ENCODE measurements around the gene RFTN1.

DNA sequence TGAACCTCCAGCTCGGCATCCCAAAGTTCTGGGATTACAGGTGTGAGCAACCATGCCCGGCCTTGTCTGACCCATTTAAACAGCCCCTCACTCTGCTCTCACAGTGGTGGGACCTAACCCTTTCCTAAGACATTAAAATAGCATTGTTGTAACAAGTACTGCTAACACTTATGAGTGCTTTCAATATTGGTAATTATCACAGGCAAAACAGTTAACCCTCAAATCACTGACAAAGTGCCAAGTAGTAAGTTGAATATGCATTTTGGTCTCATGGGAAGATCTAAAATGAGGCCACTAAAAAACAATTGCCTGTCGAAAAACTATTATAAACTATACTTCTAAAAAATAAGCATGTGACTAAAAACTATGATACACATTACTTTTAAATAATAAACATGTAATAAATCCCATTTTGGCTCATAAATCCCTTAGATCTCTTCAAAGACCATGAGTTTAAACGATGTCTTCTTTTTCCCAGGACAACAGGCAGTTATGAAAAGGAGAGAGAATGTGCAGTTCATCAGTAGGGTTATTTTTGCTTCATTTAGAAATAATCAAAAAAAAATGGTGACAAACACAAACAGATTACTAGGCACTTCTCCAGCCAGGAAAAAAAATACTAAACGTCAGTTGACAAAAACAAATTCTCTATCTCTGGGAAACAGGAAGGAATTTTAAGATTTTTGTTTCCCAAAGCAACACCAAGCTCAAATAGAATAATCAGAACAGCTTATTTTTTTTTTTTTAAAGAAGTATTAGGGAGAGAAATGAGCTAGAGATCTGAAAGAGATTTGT lies 95.4 kb downstream of the RFTN1 start:
- TF ChIP-seq, protein P1, sequence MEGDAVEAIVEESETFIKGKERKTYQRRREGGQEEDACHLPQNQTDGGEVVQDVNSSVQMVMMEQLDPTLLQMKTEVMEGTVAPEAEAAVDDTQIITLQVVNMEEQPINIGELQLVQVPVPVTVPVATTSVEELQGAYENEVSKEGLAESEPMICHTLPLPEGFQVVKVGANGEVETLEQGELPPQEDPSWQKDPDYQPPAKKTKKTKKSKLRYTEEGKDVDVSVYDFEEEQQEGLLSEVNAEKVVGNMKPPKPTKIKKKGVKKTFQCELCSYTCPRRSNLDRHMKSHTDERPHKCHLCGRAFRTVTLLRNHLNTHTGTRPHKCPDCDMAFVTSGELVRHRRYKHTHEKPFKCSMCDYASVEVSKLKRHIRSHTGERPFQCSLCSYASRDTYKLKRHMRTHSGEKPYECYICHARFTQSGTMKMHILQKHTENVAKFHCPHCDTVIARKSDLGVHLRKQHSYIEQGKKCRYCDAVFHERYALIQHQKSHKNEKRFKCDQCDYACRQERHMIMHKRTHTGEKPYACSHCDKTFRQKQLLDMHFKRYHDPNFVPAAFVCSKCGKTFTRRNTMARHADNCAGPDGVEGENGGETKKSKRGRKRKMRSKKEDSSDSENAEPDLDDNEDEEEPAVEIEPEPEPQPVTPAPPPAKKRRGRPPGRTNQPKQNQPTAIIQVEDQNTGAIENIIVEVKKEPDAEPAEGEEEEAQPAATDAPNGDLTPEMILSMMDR (IDR thresholded peaks at IDR 0.05; ENCODE audit: low read depth, low read length, poor library complexity, severe bottlenecking) = no peak
- no peak for TF ChIP-seq EZH2phosphoT487 (IDR thresholded peaks at IDR 0.05; ENCODE audit: borderline replicate concordance, low read length)

Measured in DOHH2 (cell line).